ENCODE measurements around the gene MAF.

- TF ChIP-seq GATA2 (IDR thresholded peaks at IDR 0.05; ENCODE audit: low read depth, low read length) = no peak
- no peak for TF ChIP-seq GATA3 (IDR thresholded peaks at IDR 0.05; ENCODE audit: low read depth, low read length)
Observed at GRCh38 chr16:79598348-79599181, 2.0 kb downstream of the MAF start.
